H1 (cell line): ENCODE results near the gene CRADD. TPM values are rescaled to one million over a fixed set of nuclear protein-coding genes. Genes with fewer than 3 reads are reported as not detected.

Source experiments
- CTCF ChIA-PET: fragments of 300-600 bp; sonication (Branson Sonifier 250); formaldehyde crosslinking; loops from one replicate; lab custom pipeline; 2021; ENCODE audit not compliant: partially characterized antibody; lab: Charles Lee
- POLR2A ChIA-PET: fragments of 300-600 bp; sonication (Branson Sonifier 250); formaldehyde crosslinking; loops from one replicate; lab custom pipeline; 2021; ENCODE audit warnings: inconsistent platforms; ENCODE audit not compliant: partially characterized antibody; lab: Charles Lee
- DNase-seq, 2 experiments: peaks; one replicate each; pipeline versions ENCODE4 v3.0.0 to v3.0.0-alpha.2; 2010 to 2022; ENCODE audit warnings: low spot score in 2 of 2, low read depth in 1 of 2, mixed read lengths in 1 of 2
- FAIRE-seq: peaks from 2 replicates; lab custom pipeline; 2011; peaks lifted over from hg19 to GRCh38; lab: Jason Lieb, UNC
- H2AFZ ChIP-seq: 2 replicates; pipeline ENCODE4 v1.8.1; 2012; ENCODE audit warnings: low read length, inconsistent platforms
- H2AK5ac ChIP-seq: 2 replicates; pipeline ENCODE4 v1.6.1; 2013; ENCODE audit warnings: low read depth, low read length
- H2BK120ac ChIP-seq: replicated peaks from 2 replicates; pipeline ENCODE3; 2013; ENCODE audit warnings: low read depth, low read length, inconsistent platforms
- H2BK12ac ChIP-seq: 2 replicates; pipeline ENCODE4 v1.6.1; 2013; ENCODE audit warnings: low read depth, low read length
- H2BK15ac ChIP-seq: 2 replicates; pipeline ENCODE4 v1.6.1; 2013; ENCODE audit warnings: low read length
- H2BK20ac ChIP-seq: 2 replicates; pipeline ENCODE4 v1.6.1; 2013; ENCODE audit warnings: low read length
- H2BK5ac ChIP-seq: 2 replicates; pipeline ENCODE4 v1.6.1; 2013; ENCODE audit warnings: low read depth, low read length
- H3K14ac ChIP-seq: 2 replicates; pipeline ENCODE4 v1.6.1; 2013; ENCODE audit warnings: inconsistent platforms; ENCODE audit not compliant: insufficient read length
- H3K18ac ChIP-seq: 2 replicates; pipeline ENCODE4 v1.6.1; 2013; ENCODE audit warnings: low read length; ENCODE audit errors: extremely low read depth
- H3K23ac ChIP-seq: 2 replicates; pipeline ENCODE4 v1.6.1; 2013; ENCODE audit warnings: inconsistent platforms; ENCODE audit not compliant: insufficient read length
- H3K23me2 ChIP-seq: 2 replicates; pipeline ENCODE4 v1.6.1; 2013; ENCODE audit warnings: low read depth, low read length
- H3K27ac ChIP-seq: 2 replicates; pipeline ENCODE4 v1.6.1; 2011; ENCODE audit warnings: low read depth, low read length, inconsistent platforms
- H3K27me3 ChIP-seq, 4 experiments: replicated peaks in 1 of 4; 1 replicate in 1 of 4; 2 replicates in 3 of 4; pipeline versions ENCODE4 v1.6.1 to v1.8.1; 2011 to 2013; ENCODE audit warnings: low read length in 3 of 4, mild to moderate bottlenecking in 3 of 4, inconsistent platforms in 2 of 4, mixed read lengths in 2 of 4, moderate library complexity in 1 of 4; ENCODE audit not compliant: control insufficient read depth in 3 of 4, insufficient read depth in 3 of 4; ENCODE audit errors: extremely low read depth in 1 of 4
- H3K36me3 ChIP-seq, 4 experiments: 2 replicates each; pipeline versions ENCODE4 v1.6.1 to v1.8.1; 2011 to 2013; ENCODE audit warnings: mild to moderate bottlenecking in 4 of 4, low read length in 3 of 4, moderate library complexity in 2 of 4, control low read depth in 1 of 4, inconsistent platforms in 1 of 4; ENCODE audit not compliant: insufficient read depth in 4 of 4, control insufficient read depth in 2 of 4
- H3K4ac ChIP-seq: replicated peaks from 2 replicates; pipeline ENCODE3; 2013; ENCODE audit warnings: low read length, low read depth, mixed read lengths, inconsistent platforms; ENCODE audit not compliant: insufficient read length
- H3K4me1 ChIP-seq, 4 experiments: replicated peaks in 1 of 4; 1 replicate in 1 of 4; 2 replicates in 3 of 4; pipeline versions ENCODE4 v1.6.1 to v1.8.1; 2011 to 2013; ENCODE audit warnings: low read length in 3 of 4, inconsistent platforms in 2 of 4, mixed read lengths in 1 of 4; ENCODE audit not compliant: insufficient read depth in 4 of 4, control insufficient read depth in 3 of 4
- H3K4me2 ChIP-seq, 2 experiments: 2 replicates each; pipeline versions ENCODE4 v1.6.1 to v1.8.1; 2011 to 2013; ENCODE audit warnings: low read depth in 2 of 2, low read length in 2 of 2, control low read depth in 1 of 2, inconsistent platforms in 1 of 2, mild to moderate bottlenecking in 1 of 2; ENCODE audit not compliant: insufficient read depth in 1 of 2
- H3K4me3 ChIP-seq, 4 experiments: fragments of 200-600, 300-600 bp in 1 of 4; sonication (generic), shearing (Covaris generic), sonication (Bioruptor Twin) in 1 of 4; 2 replicates each; pipeline versions ENCODE4 v1.5.1 to v1.8.1; 2011 to 2016; ENCODE audit warnings: low read length in 4 of 4, low read depth in 3 of 4, control low read depth in 2 of 4, inconsistent platforms in 2 of 4, mild to moderate bottlenecking in 2 of 4, mixed read lengths in 1 of 4, moderate library complexity in 1 of 4; ENCODE audit not compliant: insufficient read depth in 2 of 4; ENCODE audit errors: extremely low read depth in 1 of 4
- H3K56ac ChIP-seq: replicated peaks from 2 replicates; pipeline ENCODE3; 2013; ENCODE audit warnings: low read depth, mild to moderate bottlenecking, mixed read lengths, low read length, inconsistent platforms; ENCODE audit not compliant: insufficient read length
- H3K79me1 ChIP-seq: 2 replicates; pipeline ENCODE4 v1.6.1; 2013; ENCODE audit warnings: low read depth, low read length, control low read depth
- H3K79me2 ChIP-seq, 2 experiments: 2 replicates each; pipeline versions ENCODE4 v1.6.1 to v1.8.1; 2012 to 2013; ENCODE audit warnings: low read length in 2 of 2, mild to moderate bottlenecking in 2 of 2, inconsistent platforms in 1 of 2; ENCODE audit not compliant: insufficient read depth in 2 of 2, control insufficient read depth in 1 of 2
- H3K9ac ChIP-seq, 4 experiments: replicated peaks in 1 of 4; 1 replicate in 1 of 4; 2 replicates in 3 of 4; pipeline versions ENCODE4 v1.6.1 to v1.8.1; 2011 to 2013; ENCODE audit warnings: low read depth in 3 of 4, low read length in 3 of 4, control low read depth in 2 of 4, mild to moderate bottlenecking in 2 of 4, moderate library complexity in 2 of 4, inconsistent platforms in 1 of 4; ENCODE audit errors: extremely low read depth in 1 of 4
- H3K9me3 ChIP-seq, 2 experiments: 2 replicates each; pipeline versions ENCODE4 v1.6.1 to v1.8.1; 2012 to 2013; ENCODE audit warnings: mild to moderate bottlenecking in 2 of 2, moderate library complexity in 2 of 2, control low read depth in 1 of 2, inconsistent platforms in 1 of 2, low read depth in 1 of 2, low read length in 1 of 2, mixed read lengths in 1 of 2; ENCODE audit not compliant: insufficient read depth in 2 of 2
- H4K20me1 ChIP-seq, 2 experiments: replicated peaks in 1 of 2; 2 replicates each; pipeline versions ENCODE3 to v1.8.1; 2011 to 2013; ENCODE audit warnings: inconsistent platforms in 2 of 2, low read length in 2 of 2, mild to moderate bottlenecking in 1 of 2; ENCODE audit not compliant: insufficient read depth in 2 of 2, control insufficient read depth in 1 of 2
- H4K5ac ChIP-seq: 2 replicates; pipeline ENCODE4 v1.6.1; 2013; ENCODE audit warnings: low read length, low read depth, mixed read lengths, inconsistent platforms; ENCODE audit not compliant: insufficient read length
- H4K8ac ChIP-seq: 2 replicates; pipeline ENCODE4 v1.8.0; 2013; ENCODE audit warnings: mild to moderate bottlenecking, moderate library complexity, low read length, inconsistent platforms; ENCODE audit not compliant: insufficient read depth; ENCODE audit errors: extremely low read depth
- H4K91ac ChIP-seq: replicated peaks from 2 replicates; pipeline ENCODE3; 2013; ENCODE audit warnings: low read length, mixed read lengths, inconsistent platforms; ENCODE audit not compliant: insufficient read length
- CEBPB ChIP-seq: IDR thresholded peaks from 2 replicates; pipeline ENCODE4 v1.6.1; 2012; ENCODE audit warnings: low read depth, low read length
- GTF2F1 ChIP-seq: IDR thresholded peaks from 2 replicates; pipeline ENCODE4 v1.6.1; 2012; ENCODE audit warnings: low read depth, low read length, improper control_type of control experiment, borderline replicate concordance
- HDAC6 ChIP-seq: IDR thresholded peaks from one replicate; pipeline ENCODE4 v1.7.1; 2012; ENCODE audit warnings: low read depth, mild to moderate bottlenecking, inconsistent platforms, low read length, moderate library complexity
- NRF1 ChIP-seq: IDR thresholded peaks from 2 replicates; pipeline ENCODE4 v1.6.1; 2011; ENCODE audit warnings: mild to moderate bottlenecking, low read depth, low read length, improper control_type of control experiment
- POLR2A ChIP-seq, 2 experiments: IDR thresholded peaks; 1 replicate in 1 of 2; 2 replicates in 1 of 2; pipeline ENCODE4 v1.6.1; 2011; ENCODE audit warnings: low read depth in 2 of 2, low read length in 2 of 2, mild to moderate bottlenecking in 2 of 2; ENCODE audit errors: control extremely low read depth in 1 of 2
- RFX5 ChIP-seq: IDR thresholded peaks from 2 replicates; pipeline ENCODE4 v1.6.1; 2011; ENCODE audit warnings: low read depth, low read length, improper control_type of control experiment, borderline replicate concordance
- RNF2 ChIP-seq: fragments of 200-900, 300-1000 bp; sonication (generic); IDR thresholded peaks from 2 replicates; pipeline ENCODE4 v1.7.1; 2016; ENCODE audit warnings: borderline replicate concordance, low read depth, mild to moderate bottlenecking, antibody characterized with exemption, low read length; ENCODE audit not compliant: poor library complexity, severe bottlenecking; ENCODE audit errors: missing control alignments
- SIX5 ChIP-seq: IDR thresholded peaks from 2 replicates; pipeline ENCODE4 v1.6.1; 2011; ENCODE audit warnings: mild to moderate bottlenecking, low read depth, low read length
- SRF ChIP-seq: IDR thresholded peaks from 2 replicates; pipeline ENCODE4 v1.6.1; 2011; ENCODE audit warnings: mild to moderate bottlenecking, low read depth, low read length, moderate library complexity
- TCF12 ChIP-seq: IDR thresholded peaks from 2 replicates; pipeline ENCODE4 v1.6.1; 2011; ENCODE audit warnings: low read depth, mild to moderate bottlenecking, low read length
- USF2 ChIP-seq: IDR thresholded peaks from 2 replicates; pipeline ENCODE4 v1.6.1; 2011; ENCODE audit warnings: low read length, improper control_type of control experiment
- ZNF274 ChIP-seq: IDR thresholded peaks from 2 replicates; pipeline ENCODE4 v1.7.0; 2012; ENCODE audit warnings: low read length, borderline replicate concordance; ENCODE audit errors: extremely low read depth
- WGBS, 2 experiments: shearing (Covaris generic) in 1 of 2; methylation state at CpG; one replicate each; pipeline versions ENCODE4 v1.1.6 to v1.1.7; 2013 to 2015; ENCODE audit warnings: low lambda C conversion rate in 2 of 2, mixed read lengths in 2 of 2, inconsistent platforms in 1 of 2, low coverage in 1 of 2, missing lambda C conversion rate in 1 of 2; ENCODE audit not compliant: insufficient replicate concordance in 2 of 2, insufficient coverage in 1 of 2, insufficient read length in 1 of 2; ENCODE audit errors: extremely low coverage in 1 of 2, missing lambda C conversion rate in 1 of 2; 5-methylcytosine and 5-hydroxymethylcytosine counted together
- polyA plus RNA-seq, 7 experiments: library from polyadenylated mRNA; depleted of rRNA in 3 of 7; stranded (reverse) in 5 of 7; unstranded in 2 of 7; fragments of >200 nt in 5 of 7; fragments of 200-250 nt in 2 of 7; gene quantifications; 1 replicate in 5 of 7; 2 replicates in 1 of 7; 4 replicates in 1 of 7; pipeline versions ENCODE4 v1.2.1 to v1.2.3, GENCODE V29; 2011 to 2013; ENCODE audit warnings: missing spikeins in 2 of 7, mixed read lengths in 2 of 7
- total RNA-seq: library from RNA; stranded (reverse); fragmentation: NEBNext Ultra II Directional; extraction: Animal tissue kit (Norgen Biotek cat#: 25700); gene quantifications from 2 replicates; pipeline ENCODE4 v1.2.1, GENCODE V29; 2021

The CRADD gene
- total and polyA plus RNA-seq, 2 of the 8 experiments (the other 6 are each of a cell fraction or from before 2014, with no cell fraction given), result 8.1 to 15.4 TPM

GRCh38 chr12:93870020-93870795, 193.0 kb downstream of the CRADD start:
- H3K4me1 ChIP-seq, result no peaks in the 10 kb centered on the region
- no peaks in the 10 kb centered on the region for H3K79me2 ChIP-seq
- ChIA-PET POLR2A (interaction anchor here (0.6 kb wide), 1 partner anchor 30 kb away, joined by 3 read pairs; no protein-coding TSS in a partner anchor), CTCF (no interaction called here)
- H4K8ac ChIP-seq, result no peak overlapping the region
- peaks cover 5 to 7% of the 10 kb centered on the region in 2 experiments; a peak in 2 of 4 replicates for H3K9me3 ChIP-seq
- no peaks in the 10 kb centered on the region for H3K36me3 ChIP-seq
- H3K56ac ChIP-seq, result no peak overlapping the region
- H4K91ac ChIP-seq, result no peak overlapping the region
- no peak overlapping the region for H2BK20ac ChIP-seq
- no peak overlapping the region for H2BK12ac ChIP-seq
- H2BK15ac ChIP-seq, result no peak overlapping the region
- peaks cover 2% of the 10 kb centered on the region; the same call in 1 of the 2 replicates for H3K23me2 ChIP-seq
- no peaks in the 10 kb centered on the region for H3K27me3 ChIP-seq
- H3K9ac ChIP-seq, result no peak overlapping the region
- H2BK120ac ChIP-seq, result no peak overlapping the region
- H3K18ac ChIP-seq, result no peak overlapping the region
- H2AFZ ChIP-seq, result no peak overlapping the region
- H3K14ac ChIP-seq, result no peak overlapping the region
- no peak for DNase-seq
- 89% methylated on average over 7 of the region's 7 CpGs; no CpG with 5 or more reads in 1 of the 2 experiments for WGBS, 2 experiments
- no peak overlapping the region for H3K4ac ChIP-seq
- H3K4me3 ChIP-seq, result no peak overlapping the region
- no peak overlapping the region for H3K23ac ChIP-seq
- H3K27ac ChIP-seq, result no peak overlapping the region
- H4K20me1 ChIP-seq, result no peaks in the 10 kb centered on the region
- no peak overlapping the region for H2AK5ac ChIP-seq
- no peak overlapping the region for H3K4me2 ChIP-seq
- no peak for FAIRE-seq
- no peak overlapping the region for H4K5ac ChIP-seq
- no peaks in the 10 kb centered on the region for H3K79me1 ChIP-seq
- H2BK5ac ChIP-seq, result no peak overlapping the region
- TF ChIP-seq ZNF274 (no peak), USF2 (no peak), POLR2A (IDR thresholded peaks at IDR 0.05; ENCODE audit: control extremely low read depth in 1 of 2, low read depth in 2 of 2, low read length in 2 of 2) (no peak), CEBPB (no peak), TCF12 (no peak), SIX5 (no peak), RFX5 (no peak), GTF2F1 (no peak), RNF2 (no peak), SRF (no peak), NRF1 (no peak), HDAC6 (no peak)
